GM12874 (cell line): ENCODE results near the gene ANKS1A.

Experiments used
- CTCF ChIP-seq: IDR thresholded peaks from 2 replicates; pipeline ENCODE4 v1.5.1; 2011; ENCODE audit warnings: low read depth, mild to moderate bottlenecking, control low read depth, low read length, moderate library complexity; ENCODE audit not compliant: insufficient read depth

Gene ANKS1A

GRCh38 chr6:35140639-35141006 lies 251.6 kb downstream of the ANKS1A start:
- TF ChIP-seq CTCF: no peak
